ENCODE data around the gene SASH3.

SASH3 gene

GRCh38 chrX:129761596-129761995 lies 18.2 kb upstream of the SASH3 start:
- Histone ChIP-seq H3K36me3 (ENCODE audit: control insufficient read depth, low read length) (no peaks in the 10 kb centered on the region), H3F3A (ENCODE audit: control insufficient read depth, insufficient read depth) (no peaks in the 10 kb centered on the region), H3K27ac (ENCODE audit: low read depth, low read length) (no peak overlapping the region), H3K9me3 (ENCODE audit: control insufficient read depth, insufficient read depth, low read length) (no peaks in the 10 kb centered on the region), H4K20me1 (ENCODE audit: control insufficient read depth, insufficient read depth, low read depth, low read length) (no peaks in the 10 kb centered on the region), H3K4me3 (ENCODE audit: low read length) (no peak overlapping the region), H3K4me2 (ENCODE audit: low read length) (no peak overlapping the region), H3K27me3 (ENCODE audit: control insufficient read depth, low read length) (no peaks in the 10 kb centered on the region), H3K9me2 (replicated peaks; ENCODE audit: control insufficient read depth, low read length) (no peaks in the 10 kb centered on the region), H3K79me2 (ENCODE audit: control insufficient read depth, low read length) (no peaks in the 10 kb centered on the region), H3K4me1 (ENCODE audit: control insufficient read depth, low read length) (peaks cover 48% of the 10 kb centered on the region)
- no peak for TF ChIP-seq EZH2phosphoT487 (IDR thresholded peaks at IDR 0.05; ENCODE audit: borderline replicate concordance, low read length)
- TF ChIP-seq, protein P1, sequence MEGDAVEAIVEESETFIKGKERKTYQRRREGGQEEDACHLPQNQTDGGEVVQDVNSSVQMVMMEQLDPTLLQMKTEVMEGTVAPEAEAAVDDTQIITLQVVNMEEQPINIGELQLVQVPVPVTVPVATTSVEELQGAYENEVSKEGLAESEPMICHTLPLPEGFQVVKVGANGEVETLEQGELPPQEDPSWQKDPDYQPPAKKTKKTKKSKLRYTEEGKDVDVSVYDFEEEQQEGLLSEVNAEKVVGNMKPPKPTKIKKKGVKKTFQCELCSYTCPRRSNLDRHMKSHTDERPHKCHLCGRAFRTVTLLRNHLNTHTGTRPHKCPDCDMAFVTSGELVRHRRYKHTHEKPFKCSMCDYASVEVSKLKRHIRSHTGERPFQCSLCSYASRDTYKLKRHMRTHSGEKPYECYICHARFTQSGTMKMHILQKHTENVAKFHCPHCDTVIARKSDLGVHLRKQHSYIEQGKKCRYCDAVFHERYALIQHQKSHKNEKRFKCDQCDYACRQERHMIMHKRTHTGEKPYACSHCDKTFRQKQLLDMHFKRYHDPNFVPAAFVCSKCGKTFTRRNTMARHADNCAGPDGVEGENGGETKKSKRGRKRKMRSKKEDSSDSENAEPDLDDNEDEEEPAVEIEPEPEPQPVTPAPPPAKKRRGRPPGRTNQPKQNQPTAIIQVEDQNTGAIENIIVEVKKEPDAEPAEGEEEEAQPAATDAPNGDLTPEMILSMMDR (IDR thresholded peaks at IDR 0.05; ENCODE audit: low read depth, low read length, poor library complexity, severe bottlenecking): no peak

GRCh38 chrX:129762448-129762847 lies 17.3 kb upstream of the SASH3 start:
- no peak overlapping the region for H3K4me2 ChIP-seq (ENCODE audit: low read length)
- no peak overlapping the region for H3K4me3 ChIP-seq (ENCODE audit: low read length)
- TF ChIP-seq EZH2phosphoT487 (IDR thresholded peaks at IDR 0.05; ENCODE audit: borderline replicate concordance, low read length): no peak
- TF ChIP-seq, protein P1 (IDR thresholded peaks at IDR 0.05; ENCODE audit: low read depth, low read length, poor library complexity, severe bottlenecking): no peak
- H3K36me3 ChIP-seq (ENCODE audit: control insufficient read depth, low read length): no peaks in the 10 kb centered on the region
- no peak overlapping the region for H3K27ac ChIP-seq (ENCODE audit: low read depth, low read length)
- no peaks in the 10 kb centered on the region for H3K79me2 ChIP-seq (ENCODE audit: control insufficient read depth, low read length)
- no peaks in the 10 kb centered on the region for H3K9me3 ChIP-seq (ENCODE audit: control insufficient read depth, insufficient read depth, low read length)
- H3K4me1 ChIP-seq (ENCODE audit: control insufficient read depth, low read length): peaks cover 45% of the 10 kb centered on the region
- H4K20me1 ChIP-seq (ENCODE audit: control insufficient read depth, insufficient read depth, low read depth, low read length): no peaks in the 10 kb centered on the region
- H3F3A ChIP-seq (ENCODE audit: control insufficient read depth, insufficient read depth): no peaks in the 10 kb centered on the region
- no peaks in the 10 kb centered on the region for H3K9me2 ChIP-seq (replicated peaks; ENCODE audit: control insufficient read depth, low read length)
- no peaks in the 10 kb centered on the region for H3K27me3 ChIP-seq (ENCODE audit: control insufficient read depth, low read length)

DNA sequence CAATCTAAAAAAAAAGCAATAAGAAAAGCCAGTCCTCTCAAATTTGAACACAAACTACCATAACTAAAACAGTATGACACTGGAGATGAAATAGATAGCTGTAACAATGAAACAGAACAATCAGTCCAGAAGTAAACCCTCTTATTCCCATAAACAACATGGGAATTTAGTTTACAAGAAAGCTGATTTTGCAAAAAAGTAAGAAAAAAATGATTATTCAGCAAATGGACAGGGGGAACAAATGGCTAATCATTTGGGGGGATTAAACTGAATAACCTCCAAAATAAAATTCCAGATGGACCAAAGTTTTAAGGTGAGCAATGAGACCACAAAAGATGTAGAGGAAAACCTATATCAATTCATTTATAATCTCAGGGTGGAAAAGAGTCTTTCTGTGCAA lies 16.1 kb upstream of the SASH3 start:
- no peaks in the 10 kb centered on the region for H3F3A ChIP-seq (ENCODE audit: control insufficient read depth, insufficient read depth)
- H3K27me3 ChIP-seq (ENCODE audit: control insufficient read depth, low read length): no peaks in the 10 kb centered on the region
- no peaks in the 10 kb centered on the region for H3K9me3 ChIP-seq (ENCODE audit: control insufficient read depth, insufficient read depth, low read length)
- H3K4me2 ChIP-seq (ENCODE audit: low read length): no peak overlapping the region
- TF ChIP-seq EZH2phosphoT487 (IDR thresholded peaks at IDR 0.05; ENCODE audit: borderline replicate concordance, low read length): no peak
- TF ChIP-seq, protein P1 (IDR thresholded peaks at IDR 0.05; ENCODE audit: low read depth, low read length, poor library complexity, severe bottlenecking): no peak
- H3K9me2 ChIP-seq (replicated peaks; ENCODE audit: control insufficient read depth, low read length): no peaks in the 10 kb centered on the region
- no peaks in the 10 kb centered on the region for H3K79me2 ChIP-seq (ENCODE audit: control insufficient read depth, low read length)
- H3K4me3 ChIP-seq (ENCODE audit: low read length): no peak overlapping the region
- no peak overlapping the region for H3K27ac ChIP-seq (ENCODE audit: low read depth, low read length)
- peaks cover 45% of the 10 kb centered on the region for H3K4me1 ChIP-seq (ENCODE audit: control insufficient read depth, low read length)
- H4K20me1 ChIP-seq (ENCODE audit: control insufficient read depth, insufficient read depth, low read depth, low read length): no peaks in the 10 kb centered on the region
- H3K36me3 ChIP-seq (ENCODE audit: control insufficient read depth, low read length): peaks cover 3% of the 10 kb centered on the region; the same call in 1 of the 2 replicates
